K562 (cell line): ENCODE data around the gene ENG. TPM values are rescaled to one million over a fixed set of nuclear protein-coding genes. Genes with fewer than 3 reads are reported as not detected.

Source experiments
- ARID4B ChIP-seq: sonication (generic); formaldehyde crosslinking; IDR thresholded peaks from 2 replicates; pipeline ENCODE4 v1.8.0; 2022; ENCODE audit warnings: mild to moderate bottlenecking, missing genetic modification reagents
- ELF2 ChIP-seq: fragments of 250-450 bp; sonication (Bioruptor Pico); IDR thresholded peaks from 2 replicates; pipeline ENCODE4 v1.5.0; 2021; ENCODE audit warnings: mild to moderate bottlenecking
- ETV1 ChIP-seq: fragments of 450-650 bp; conservative IDR thresholded peaks from 2 replicates; pipeline ENCODE4 v1.6.1; 2016; ENCODE audit warnings: missing genetic modification characterization, control low read depth, low read depth, missing compliant biosample characterization
- GTF2E2 ChIP-seq: fragments of 200-800 bp; sonication (Bioruptor generic); IDR thresholded peaks from 2 replicates; pipeline ENCODE4 v1.6.1; 2016; ENCODE audit warnings: missing genetic modification characterization, missing compliant biosample characterization
- IRF1 ChIP-seq: sonication (generic); formaldehyde crosslinking; IDR thresholded peaks from 2 replicates; pipeline ENCODE4 v1.8.0; 2022; ENCODE audit warnings: missing genetic modification reagents, mild to moderate bottlenecking, borderline replicate concordance
- JUN ChIP-seq, 2 experiments: sonication (generic) in 1 of 2; formaldehyde crosslinking in 1 of 2; IDR thresholded peaks; 2 replicates each; pipeline versions ENCODE4 v1.6.1 to v1.8.0; 2012 to 2022; ENCODE audit warnings: borderline replicate concordance in 2 of 2, mild to moderate bottlenecking in 2 of 2, improper control_type of control experiment in 1 of 2, low read depth in 1 of 2, low read length in 1 of 2, missing genetic modification reagents in 1 of 2
- KLF1 ChIP-seq: fragments of 450-650 bp; IDR thresholded peaks from 2 replicates; pipeline ENCODE4 v1.6.1; 2016; ENCODE audit warnings: missing genetic modification characterization, missing compliant biosample characterization
- NBN ChIP-seq: fragments of 450-650 bp; IDR thresholded peaks from 2 replicates; pipeline ENCODE4 v1.6.1; 2016; ENCODE audit warnings: low read depth, mild to moderate bottlenecking
- NFYB ChIP-seq: IDR thresholded peaks from 2 replicates; pipeline ENCODE4 v1.6.1; 2011; ENCODE audit warnings: mild to moderate bottlenecking, moderate library complexity; ENCODE audit not compliant: insufficient read length; ENCODE audit errors: extremely low read depth
- NR0B1 ChIP-seq: fragments of 450-650 bp; IDR thresholded peaks from one replicate; pipeline ENCODE4 v1.6.1; 2018; ENCODE audit warnings: mild to moderate bottlenecking, moderate library complexity; ENCODE audit not compliant: partially characterized antibody
- NR1H2 ChIP-seq: sonication (generic); formaldehyde crosslinking; IDR thresholded peaks from 2 replicates; pipeline ENCODE4 v1.4.0; 2020; ENCODE audit warnings: mild to moderate bottlenecking, missing genetic modification reagents
- NR2F6 ChIP-seq: fragments of 450-650 bp; formaldehyde crosslinking; IDR thresholded peaks from 2 replicates; pipeline ENCODE4 v1.4.0; 2020; ENCODE audit warnings: mild to moderate bottlenecking
- POLR3A ChIP-seq: IDR thresholded peaks from 2 replicates; pipeline ENCODE4 v1.6.1; 2011; ENCODE audit warnings: borderline replicate concordance, mild to moderate bottlenecking, moderate library complexity; ENCODE audit not compliant: insufficient read length, insufficient read depth; ENCODE audit errors: extremely low read depth
- RBM17 ChIP-seq: fragments of 200-400 bp; formaldehyde crosslinking; IDR thresholded peaks from 2 replicates; pipeline ENCODE4 v1.6.1; 2017; ENCODE audit warnings: low read depth, mild to moderate bottlenecking, low read length, borderline replicate concordance
- SRSF3 ChIP-seq: fragments of 200-400 bp; formaldehyde crosslinking; IDR thresholded peaks from 2 replicates; pipeline ENCODE4 v1.6.1; 2016; ENCODE audit warnings: mild to moderate bottlenecking, low read length, moderate library complexity; ENCODE audit not compliant: insufficient read depth
- ZBTB49 ChIP-seq: sonication (generic); formaldehyde crosslinking; IDR thresholded peaks from 2 replicates; pipeline ENCODE4 v1.8.0; 2022; ENCODE audit warnings: missing genetic modification reagents, mild to moderate bottlenecking, borderline replicate concordance
- ZNF224 ChIP-seq: sonication (generic); formaldehyde crosslinking; IDR thresholded peaks from 2 replicates; pipeline ENCODE4 v1.8.0; 2022; ENCODE audit warnings: mild to moderate bottlenecking, missing genetic modification reagents
- ZNF699 ChIP-seq: fragments of 250-450 bp; sonication (Bioruptor Pico); IDR thresholded peaks from 2 replicates; pipeline ENCODE4 v1.8.0; 2021; ENCODE audit warnings: mild to moderate bottlenecking, moderate library complexity; ENCODE audit not compliant: insufficient replicate concordance
- polyA plus RNA-seq, 8 experiments: library from polyadenylated mRNA; depleted of rRNA in 4 of 8; stranded (reverse) in 5 of 8; unstranded in 3 of 8; fragments of >200 nt; fragmentation: Nextera tagmentation in 2 of 8; fragmentation: Illumina TruSeq in 1 of 8; extraction: Ambion mirVana in 2 of 8; extraction: Trizol in 1 of 8; gene quantifications; 2 replicates each; pipeline versions ENCODE4 v1.2.1 to v1.2.3, GENCODE V29; 2011 to 2014; ENCODE audit warnings: inconsistent platforms in 1 of 8, missing spikeins in 1 of 8
- total RNA-seq, 7 experiments: library from RNA; depleted of rRNA in 6 of 7; stranded (reverse); fragments of >200 nt in 6 of 7; fragmentation: Illumina TruSeq in 2 of 7; extraction: Trizol in 2 of 7; gene quantifications; 2 replicates each; pipeline versions ENCODE4 v1.2.1 to v1.2.3, GENCODE V29; 2011 to 2021; ENCODE audit warnings: low replicate concordance in 1 of 7

ENG gene
- total and polyA plus RNA-seq, 9 of the 15 experiments (the other 6 are each of a cell fraction or from before 2014, with no cell fraction given) = 0.04 to 0.40 (median 0.14) TPM; not detected in 1

- 0 out of 2 replicates have a peak, but pooled peaks have one; percentile 40 for TF ChIP-seq ARID4B (CRISPR knock-in tag)
- no peak for TF ChIP-seq NBN
- TF ChIP-seq NR0B1 = no peak
- TF ChIP-seq SRSF3 = no peak
- no peak for TF ChIP-seq ZBTB49 (CRISPR knock-in tag)
- no peak for TF ChIP-seq NR2F6 (CRISPR knock-in tag)
- TF ChIP-seq ZNF224 (CRISPR knock-in tag) = no peak
- TF ChIP-seq JUN (IDR thresholded peaks at IDR 0.05; ENCODE audit: borderline replicate concordance, low read depth, low read length) = no peak
- no peak for TF ChIP-seq JUN (CRISPR knock-in tag; IDR thresholded peaks at IDR 0.05; ENCODE audit: borderline replicate concordance)
- no peak for TF ChIP-seq ZNF699 (CRISPR knock-in tag)
- no peak for TF ChIP-seq RBM17
- no peak for TF ChIP-seq IRF1 (CRISPR knock-in tag)
- TF ChIP-seq ELF2 = no peak
- TF ChIP-seq POLR3A = no peak
- TF ChIP-seq GTF2E2 = no peak
- peak; percentile 80; the same call in 1 of the 2 replicates for TF ChIP-seq NR1H2 (CRISPR knock-in tag)
- no peak for TF ChIP-seq NFYB
- no peak for TF ChIP-seq KLF1 (tag)
- no peak for TF ChIP-seq ETV1 (tag)
Observed at GRCh38 chr9:127877566-127877998, 23.1 kb upstream of the ENG start, which contains the start of gene AK1 (continued).
